Large intestine (tissue), 3 donors: ENCODE results near the gene DNAH6. TPM values are rescaled to one million over a fixed set of nuclear protein-coding genes. Genes with fewer than 3 reads are reported as not detected.

Experiments
- DNase-seq, 2 donors: peaks; one replicate each; pipeline versions ENCODE4 v3.0.0 to v3.0.0-alpha.2; 2013
- H3K27ac ChIP-seq: one replicate; pipeline ENCODE4 v1.5.1; 2013; ENCODE audit warnings: low read length
- H3K27me3 ChIP-seq: 2 replicates; pipeline ENCODE4 v1.6.1; 2013; ENCODE audit warnings: low read length; ENCODE audit not compliant: control insufficient read depth, insufficient read depth
- H3K36me3 ChIP-seq: 2 replicates; pipeline ENCODE4 v1.6.1; 2013; ENCODE audit warnings: low read length; ENCODE audit not compliant: control insufficient read depth, insufficient read depth
- H3K4me1 ChIP-seq: one replicate; pipeline ENCODE4 v1.6.1; 2013; ENCODE audit warnings: low read length; ENCODE audit not compliant: control insufficient read depth, insufficient read depth
- H3K4me3 ChIP-seq: one replicate; pipeline ENCODE4 v1.5.1; 2013; ENCODE audit warnings: low read length
- H3K9me3 ChIP-seq: one replicate; pipeline ENCODE4 v1.6.1; 2013; ENCODE audit warnings: mild to moderate bottlenecking, low read depth, low read length, moderate library complexity; ENCODE audit not compliant: control insufficient read depth
- WGBS: methylation state at CpG from one replicate; pipeline ENCODE4 v1.1.5; 2013; ENCODE audit warnings: low lambda C conversion rate; ENCODE audit not compliant: insufficient coverage; 5-methylcytosine and 5-hydroxymethylcytosine counted together
- polyA plus RNA-seq: library from polyadenylated mRNA; unstranded; fragments of 120-200 nt; gene quantifications from one replicate; pipeline ENCODE4 v1.2.1, GENCODE V29; 2013

The DNAH6 gene
- polyA plus RNA-seq, 1 donor: 1.6 TPM

- peaks cover 6% of the 10 kb centered on the region for H3K4me1 ChIP-seq
- H3K36me3 ChIP-seq: no peaks in the 10 kb centered on the region
- WGBS: no CpG with 5 or more reads among the region's 4 CpGs
- H3K27me3 ChIP-seq: no peaks in the 10 kb centered on the region
- no peaks in the 10 kb centered on the region for H3K9me3 ChIP-seq
- DNase-seq: peak; percentile 44 to 70
- H3K4me3 ChIP-seq: no peak overlapping the region
- H3K27ac ChIP-seq: peak overlapping the region; percentile 76
Measured at GRCh38 chr2:84619794-84620371, 103.6 kb downstream of the DNAH6 start.

- no CpG with 5 or more reads among the region's 2 CpGs for WGBS
- DNase-seq: no peak
- no peaks in the 10 kb centered on the region for H3K27me3 ChIP-seq
Measured at GRCh38 chr2:84628486-84628885, 112.2 kb downstream of the DNAH6 start.

GRCh38 chr2:84629550-84629949 is 113.3 kb downstream of the DNAH6 start:
- H3K36me3 ChIP-seq: no peaks in the 10 kb centered on the region
- H3K27me3 ChIP-seq: no peaks in the 10 kb centered on the region
- H3K9me3 ChIP-seq: no peaks in the 10 kb centered on the region
- no peak overlapping the region for H3K27ac ChIP-seq
- H3K4me1 ChIP-seq: no peaks in the 10 kb centered on the region
- no peak for DNase-seq
- H3K4me3 ChIP-seq: no peak overlapping the region

More at GRCh38 chr2:84628486-84628885, 112.2 kb downstream of the DNAH6 start:
- Histone ChIP-seq H3K9me3 (no peaks in the 10 kb centered on the region), H3K36me3 (no peaks in the 10 kb centered on the region), H3K4me3 (no peak overlapping the region), H3K4me1 (no peaks in the 10 kb centered on the region), H3K27ac (no peak overlapping the region)

- peak in 1 of 2 donors; percentile 32 for DNase-seq
- no CpG with 5 or more reads among the region's 6 CpGs for WGBS
- H3K4me1 ChIP-seq: peaks cover 11% of the 10 kb centered on the region
- no peak overlapping the region for H3K27ac ChIP-seq
- no peaks in the 10 kb centered on the region for H3K9me3 ChIP-seq
- no peaks in the 10 kb centered on the region for H3K27me3 ChIP-seq
- no peak overlapping the region for H3K4me3 ChIP-seq
- no peaks in the 10 kb centered on the region for H3K36me3 ChIP-seq
Measured at GRCh38 chr2:84631047-84631446, 114.7 kb downstream of the DNAH6 start.

- Histone ChIP-seq H3K27ac (no peak overlapping the region), H3K36me3 (no peaks in the 10 kb centered on the region), H3K27me3 (no peaks in the 10 kb centered on the region), H3K4me3 (no peak overlapping the region), H3K4me1 (peaks cover 19% of the 10 kb centered on the region), H3K9me3 (no peaks in the 10 kb centered on the region)
- no peak for DNase-seq
- 85% methylated on average over 4 of the region's 5 CpGs for WGBS
Measured at GRCh38 chr2:84631985-84632384, 115.7 kb downstream of the DNAH6 start.

DNA sequence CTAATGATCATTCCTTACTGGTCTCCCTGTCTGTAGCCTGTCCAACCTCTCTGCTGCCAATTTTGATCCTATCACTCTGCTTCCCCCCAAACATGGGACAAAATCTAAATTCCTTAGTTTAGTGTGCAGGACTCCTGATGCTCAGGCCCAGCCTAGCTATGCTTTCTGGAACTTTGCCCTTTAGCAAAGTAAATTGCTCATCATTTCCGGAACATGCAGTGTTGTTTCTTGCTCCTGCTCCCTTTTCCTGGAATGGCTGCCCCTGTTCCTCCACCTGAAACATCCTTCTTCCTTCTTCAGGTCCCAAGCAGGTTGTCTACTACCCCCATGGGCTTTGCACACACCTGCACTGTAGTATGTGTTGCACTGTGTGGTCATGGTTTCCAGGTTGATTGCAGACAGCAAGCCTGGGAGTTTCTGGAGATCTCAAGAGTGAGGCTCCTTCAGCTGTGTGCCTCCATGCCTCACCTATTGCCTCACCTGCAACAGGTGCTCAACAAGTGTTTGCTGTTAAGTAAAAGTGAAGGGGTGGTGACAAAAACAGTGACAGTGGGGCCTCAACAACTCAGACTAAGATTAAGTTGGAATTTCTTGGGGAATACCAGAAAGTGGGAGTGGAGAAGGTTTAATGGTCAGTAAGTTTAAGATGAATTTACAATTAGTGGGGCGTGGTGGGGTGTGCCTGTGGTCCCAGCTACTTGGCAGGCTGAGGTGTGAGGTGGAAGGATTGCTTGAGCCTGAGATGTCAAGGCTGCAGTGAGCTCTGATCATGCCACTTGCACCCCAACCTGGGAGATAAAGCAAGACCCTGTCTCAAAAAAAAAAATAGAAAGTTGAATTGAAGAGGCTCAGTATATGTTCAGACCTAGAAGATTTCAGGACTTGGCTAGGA is 120.0 kb downstream of the DNAH6 start:
- Histone ChIP-seq H3K27me3 (no peaks in the 10 kb centered on the region), H3K27ac (peak overlapping the region; percentile 19), H3K4me3 (no peak overlapping the region), H3K9me3 (no peaks in the 10 kb centered on the region), H3K36me3 (no peaks in the 10 kb centered on the region), H3K4me1 (peaks cover 19% of the 10 kb centered on the region)
- DNase-seq: peak; percentile 13 to 64
- 20% methylated on average over 1 of the region's 2 CpGs for WGBS

- Histone ChIP-seq H3K27ac (no peak overlapping the region), H3K4me3 (no peak overlapping the region), H3K4me1 (peaks cover 18% of the 10 kb centered on the region), H3K36me3 (no peaks in the 10 kb centered on the region), H3K9me3 (peaks cover 2% of the 10 kb centered on the region), H3K27me3 (no peaks in the 10 kb centered on the region)
- DNase-seq: no peak
- WGBS: 60% methylated on average over 1 of the region's 5 CpGs
Measured at GRCh38 chr2:84639751-84640150, 123.5 kb downstream of the DNAH6 start.

DNA sequence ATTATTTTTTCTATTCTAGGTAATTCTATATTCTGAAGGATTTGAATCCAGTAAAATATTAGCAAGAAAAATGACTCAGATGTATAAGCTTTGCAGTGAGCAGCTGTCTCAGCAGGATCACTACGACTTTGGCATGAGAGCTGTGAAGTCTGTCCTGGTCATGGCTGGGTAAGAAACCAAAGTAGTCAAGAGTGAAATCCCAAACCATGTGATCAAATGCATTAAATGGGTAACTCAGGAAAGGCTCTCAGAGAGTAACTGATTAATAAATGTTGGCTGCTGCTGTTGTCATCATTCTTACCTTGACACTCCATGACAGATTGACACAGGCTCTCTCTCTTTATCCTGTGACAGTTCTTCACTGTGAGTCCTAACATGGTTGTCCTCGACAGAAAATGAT is 124.1 kb downstream of the DNAH6 start:
- no peak for DNase-seq
- peaks cover 2% of the 10 kb centered on the region for H3K9me3 ChIP-seq
- no peaks in the 10 kb centered on the region for H3K36me3 ChIP-seq
- no peak overlapping the region for H3K4me3 ChIP-seq
- WGBS: no CpG with 5 or more reads among the region's 2 CpGs
- no peaks in the 10 kb centered on the region for H3K27me3 ChIP-seq
- H3K4me1 ChIP-seq: peaks cover 13% of the 10 kb centered on the region
- no peak overlapping the region for H3K27ac ChIP-seq

DNA sequence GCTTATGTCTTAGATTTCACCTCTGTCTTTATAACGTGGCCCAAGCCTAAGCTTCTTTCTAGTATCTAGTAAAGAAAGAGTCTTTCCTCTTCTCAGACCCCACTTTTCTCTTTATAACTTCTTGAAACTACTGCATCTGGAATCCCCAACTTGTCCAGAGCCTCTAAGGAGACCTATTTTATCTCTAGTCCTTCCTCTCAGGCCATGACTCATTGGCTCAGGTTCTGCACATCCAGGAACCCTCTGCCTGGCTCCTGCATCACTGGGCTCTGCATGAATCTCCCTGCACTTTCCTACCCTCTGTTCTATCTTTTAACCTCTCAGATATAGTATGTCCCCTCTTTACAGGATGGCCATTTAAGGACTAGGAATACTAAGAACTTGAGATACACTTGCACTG is 124.7 kb downstream of the DNAH6 start:
- H3K27me3 ChIP-seq: no peaks in the 10 kb centered on the region
- H3K4me3 ChIP-seq: no peak overlapping the region
- peaks cover 2% of the 10 kb centered on the region for H3K9me3 ChIP-seq
- WGBS: no CpG with 5 or more reads among the region's 1 CpG
- no peaks in the 10 kb centered on the region for H3K36me3 ChIP-seq
- H3K4me1 ChIP-seq: peaks cover 8% of the 10 kb centered on the region
- no peak for DNase-seq
- H3K27ac ChIP-seq: no peak overlapping the region

GRCh38 chr2:84643991-84644390 is 127.7 kb downstream of the DNAH6 start:
- Histone ChIP-seq H3K4me1 (peaks cover 4% of the 10 kb centered on the region), H3K36me3 (no peaks in the 10 kb centered on the region)
- no CpG with 5 or more reads among the region's 3 CpGs for WGBS

GRCh38 chr2:84646514-84646913 is 130.2 kb downstream of the DNAH6 start:
- peak in 1 of 2 donors; percentile 42 for DNase-seq
- H3K4me1 ChIP-seq: peaks cover 4% of the 10 kb centered on the region
- H3K4me3 ChIP-seq: no peak overlapping the region
- no peaks in the 10 kb centered on the region for H3K27me3 ChIP-seq
- H3K27ac ChIP-seq: no peak overlapping the region
- H3K36me3 ChIP-seq: no peaks in the 10 kb centered on the region
- peaks cover 2% of the 10 kb centered on the region for H3K9me3 ChIP-seq

More at GRCh38 chr2:84643991-84644390, 127.7 kb downstream of the DNAH6 start:
- Histone ChIP-seq H3K4me3 (no peak overlapping the region), H3K27ac (no peak overlapping the region), H3K9me3 (peaks cover 2% of the 10 kb centered on the region), H3K27me3 (no peaks in the 10 kb centered on the region)
- no peak for DNase-seq
